GM12875 (cell line): Measurements from ENCODE around the gene P2RY2.

Experiments used
- H3K4me3 ChIP-seq: one replicate; pipeline ENCODE4 v1.5.1; 2011; ENCODE audit warnings: low read depth, low read length, control low read depth
- TF ChIP-seq, protein P1 (sequence below): IDR thresholded peaks from 2 replicates; pipeline ENCODE4 v1.5.1; 2011; ENCODE audit warnings: low read depth, mild to moderate bottlenecking, control low read depth, inconsistent platforms, low read length, moderate library complexity, borderline replicate concordance; ENCODE audit not compliant: insufficient read depth

Gene P2RY2

GRCh38 chr11:73240190-73240781 lies 22.2 kb downstream of the P2RY2 start:
- TF ChIP-seq, protein P1, sequence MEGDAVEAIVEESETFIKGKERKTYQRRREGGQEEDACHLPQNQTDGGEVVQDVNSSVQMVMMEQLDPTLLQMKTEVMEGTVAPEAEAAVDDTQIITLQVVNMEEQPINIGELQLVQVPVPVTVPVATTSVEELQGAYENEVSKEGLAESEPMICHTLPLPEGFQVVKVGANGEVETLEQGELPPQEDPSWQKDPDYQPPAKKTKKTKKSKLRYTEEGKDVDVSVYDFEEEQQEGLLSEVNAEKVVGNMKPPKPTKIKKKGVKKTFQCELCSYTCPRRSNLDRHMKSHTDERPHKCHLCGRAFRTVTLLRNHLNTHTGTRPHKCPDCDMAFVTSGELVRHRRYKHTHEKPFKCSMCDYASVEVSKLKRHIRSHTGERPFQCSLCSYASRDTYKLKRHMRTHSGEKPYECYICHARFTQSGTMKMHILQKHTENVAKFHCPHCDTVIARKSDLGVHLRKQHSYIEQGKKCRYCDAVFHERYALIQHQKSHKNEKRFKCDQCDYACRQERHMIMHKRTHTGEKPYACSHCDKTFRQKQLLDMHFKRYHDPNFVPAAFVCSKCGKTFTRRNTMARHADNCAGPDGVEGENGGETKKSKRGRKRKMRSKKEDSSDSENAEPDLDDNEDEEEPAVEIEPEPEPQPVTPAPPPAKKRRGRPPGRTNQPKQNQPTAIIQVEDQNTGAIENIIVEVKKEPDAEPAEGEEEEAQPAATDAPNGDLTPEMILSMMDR: no peak
- H3K4me3 ChIP-seq: no peak overlapping the region

- no peak overlapping the region for H3K4me3 ChIP-seq
- TF ChIP-seq, protein P1: no peak
Measured at GRCh38 chr11:73241300-73241699, 23.2 kb downstream of the P2RY2 start.

GRCh38 chr11:73242251-73243092 lies 24.4 kb downstream of the P2RY2 start:
- no peak overlapping the region for H3K4me3 ChIP-seq
- TF ChIP-seq, protein P1: peak; percentile 95

DNA sequence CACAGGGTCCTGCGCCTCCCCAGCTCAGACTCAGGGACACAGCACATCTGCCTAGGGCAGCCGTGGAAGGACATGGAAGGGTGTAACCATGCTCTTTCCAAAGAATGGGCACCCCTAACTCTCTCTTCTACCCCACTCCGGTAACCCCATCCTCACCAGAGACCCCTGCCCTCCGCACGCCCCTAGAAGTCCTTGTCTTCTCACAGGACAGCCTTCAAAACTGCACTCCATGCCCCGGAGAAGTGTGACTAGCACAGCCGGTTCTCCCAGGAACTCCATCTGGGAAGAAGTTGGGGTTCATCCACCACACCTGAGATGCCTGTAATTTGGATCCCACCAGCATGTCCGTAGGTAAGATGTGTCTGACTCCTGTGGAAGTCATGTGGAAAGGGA lies 25.0 kb downstream of the P2RY2 start:
- no peak overlapping the region for H3K4me3 ChIP-seq
- TF ChIP-seq, protein P1: no peak

GRCh38 chr11:73244589-73245240 lies 26.6 kb downstream of the P2RY2 start:
- TF ChIP-seq, protein P1: no peak
- H3K4me3 ChIP-seq: no peak overlapping the region

GRCh38 chr11:73245461-73245860 lies 27.4 kb downstream of the P2RY2 start:
- no peak overlapping the region for H3K4me3 ChIP-seq
- TF ChIP-seq, protein P1: no peak
